ENCODE results near the gene LMX1B.

DNA sequence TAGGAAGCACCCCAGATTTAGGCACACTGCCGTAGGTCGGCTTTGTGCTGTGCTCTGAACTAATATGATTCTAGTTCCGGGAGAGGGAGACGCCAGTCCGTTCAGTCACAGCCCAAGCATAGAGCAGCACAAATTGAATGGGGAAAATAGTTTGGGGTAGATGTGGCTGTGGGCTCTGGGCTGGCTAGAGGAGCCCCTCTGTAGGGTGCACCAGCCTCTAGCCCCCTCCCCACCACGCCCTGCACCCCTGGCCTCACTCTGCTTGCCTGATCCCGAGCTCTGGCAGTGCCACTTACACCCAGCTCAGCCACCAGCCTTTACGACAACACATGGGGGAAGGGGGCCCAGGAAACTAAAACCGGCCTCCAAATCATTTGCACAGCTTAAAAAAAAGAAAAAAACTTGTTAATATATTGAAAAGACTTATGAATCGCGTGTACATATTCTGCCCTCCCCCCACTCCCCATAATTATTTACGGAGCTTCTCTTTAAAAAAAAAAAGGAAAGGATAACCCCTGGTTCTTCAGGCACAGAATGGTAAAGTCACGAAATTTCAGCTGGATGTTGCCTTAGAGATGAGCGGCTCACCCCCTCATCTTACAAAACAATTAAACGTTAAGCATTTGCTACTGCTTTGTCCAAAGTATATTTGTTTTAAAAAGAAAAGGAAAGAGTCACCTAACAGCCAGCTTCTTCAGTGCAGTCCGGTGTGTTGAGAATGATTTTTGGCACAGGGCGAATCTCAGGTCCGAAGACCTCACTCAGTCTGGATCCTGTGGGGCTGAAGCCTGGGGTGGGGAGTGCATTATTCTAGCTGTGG, 3.5 kb downstream of the LMX1B start:
- TF ChIP-seq CTCF (IDR thresholded peaks at IDR 0.05; ENCODE audit: extremely low read depth in 1 of 2, insufficient read depth in 1 of 2, low read depth in 1 of 2, low read length in 2 of 2) (no peak), JUN (IDR thresholded peaks at IDR 0.05; ENCODE audit: borderline replicate concordance, insufficient read depth, insufficient read length, low read depth) (no peak), EZH2 (IDR thresholded peaks at IDR 0.05; ENCODE audit: borderline replicate concordance, low read depth, low read length, severe bottlenecking) (no peak), POLR2A (IDR thresholded peaks at IDR 0.05; ENCODE audit: low read depth, low read length) (no peak), FOS (IDR thresholded peaks at IDR 0.05; ENCODE audit: borderline replicate concordance, insufficient read depth, low read length) (no peak), MYC (IDR thresholded peaks at IDR 0.05; ENCODE audit: low read depth, low read length) (no peak), POLR2AphosphoS5 (IDR thresholded peaks at IDR 0.05; ENCODE audit: insufficient read depth, low read depth, low read length) (no peak), GATA2 (IDR thresholded peaks at IDR 0.05; ENCODE audit: insufficient read depth, insufficient read length, low read depth, low read length) (no peak)
- TF ChIP-seq, protein P1, sequence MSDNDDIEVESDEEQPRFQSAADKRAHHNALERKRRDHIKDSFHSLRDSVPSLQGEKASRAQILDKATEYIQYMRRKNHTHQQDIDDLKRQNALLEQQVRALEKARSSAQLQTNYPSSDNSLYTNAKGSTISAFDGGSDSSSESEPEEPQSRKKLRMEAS (IDR thresholded peaks at IDR 0.05; ENCODE audit: insufficient read depth, insufficient read length): no peak

Measured in endothelial cell of umbilical vein (primary cell).